Kasumi-1 (cell line): ENCODE results near the gene EWSR1.
"Not testable (repeated sequence)": the region's sequence is repeated elsewhere in the genome, so short reads cannot be mapped to it uniquely, and the experiment has no call there.

Source experiments
- DNase-seq, 2 experiments: peaks; one replicate each; lab custom pipeline; 2025; lab: John Stamatoyannopoulos, UW

Gene EWSR1

GRCh38 chr22:29337631-29338284 lies 69.7 kb downstream of the EWSR1 start:
- no peak for DNase-seq

- no peak for DNase-seq
Observed at GRCh38 chr22:29338398-29338797, 70.3 kb downstream of the EWSR1 start.

GRCh38 chr22:29339381-29340235 lies 71.5 kb downstream of the EWSR1 start:
- DNase-seq = no peak

- no peak for DNase-seq
Observed at GRCh38 chr22:29340566-29340965, 72.5 kb downstream of the EWSR1 start.

DNA sequence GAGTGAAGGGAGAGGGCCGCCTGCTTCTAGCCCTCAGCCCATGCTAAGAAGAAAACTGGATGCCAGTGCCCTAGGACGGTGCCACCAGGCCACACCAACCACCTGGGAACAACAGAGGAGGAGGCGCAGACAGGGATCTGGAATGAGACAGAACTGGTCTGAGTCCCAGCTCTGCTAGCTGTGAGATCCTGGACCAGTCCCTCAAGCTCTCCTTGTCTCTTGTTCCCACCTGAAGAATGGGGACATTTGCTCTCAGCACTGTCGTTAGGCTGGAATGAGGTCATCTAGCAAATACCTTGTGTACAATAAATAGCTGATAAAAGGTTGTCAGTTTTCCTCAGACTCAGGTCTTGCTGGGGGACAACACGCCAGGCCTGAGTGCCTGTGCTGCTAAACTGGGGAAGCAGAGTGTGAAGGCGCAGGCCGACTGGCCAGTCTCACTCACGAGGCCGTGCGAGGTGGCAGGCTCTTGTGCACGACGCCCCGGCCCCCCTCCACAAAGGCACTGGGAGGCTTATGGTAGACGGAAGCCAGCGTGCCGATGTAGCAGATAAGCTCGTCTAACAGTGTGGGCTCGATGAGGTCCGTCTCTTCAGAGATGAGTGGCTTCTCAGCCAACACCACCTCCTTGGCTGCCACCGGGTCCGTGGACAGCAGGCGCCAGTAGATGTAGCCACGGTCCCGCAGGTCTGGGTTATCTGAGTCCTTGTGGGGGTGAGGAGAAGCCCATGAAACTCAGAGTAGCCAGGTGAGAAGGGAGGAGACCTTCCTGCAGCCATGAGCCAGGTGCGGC lies 73.2 kb downstream of the EWSR1 start:
- no peak for DNase-seq

GRCh38 chr22:29341849-29342127 lies 73.7 kb downstream of the EWSR1 start:
- no peak for DNase-seq

GRCh38 chr22:29342177-29342576 lies 74.1 kb downstream of the EWSR1 start:
- DNase-seq = peak; percentile 44 to 46

GRCh38 chr22:29342577-29343312 lies 74.7 kb downstream of the EWSR1 start:
- DNase-seq = no peak

DNA sequence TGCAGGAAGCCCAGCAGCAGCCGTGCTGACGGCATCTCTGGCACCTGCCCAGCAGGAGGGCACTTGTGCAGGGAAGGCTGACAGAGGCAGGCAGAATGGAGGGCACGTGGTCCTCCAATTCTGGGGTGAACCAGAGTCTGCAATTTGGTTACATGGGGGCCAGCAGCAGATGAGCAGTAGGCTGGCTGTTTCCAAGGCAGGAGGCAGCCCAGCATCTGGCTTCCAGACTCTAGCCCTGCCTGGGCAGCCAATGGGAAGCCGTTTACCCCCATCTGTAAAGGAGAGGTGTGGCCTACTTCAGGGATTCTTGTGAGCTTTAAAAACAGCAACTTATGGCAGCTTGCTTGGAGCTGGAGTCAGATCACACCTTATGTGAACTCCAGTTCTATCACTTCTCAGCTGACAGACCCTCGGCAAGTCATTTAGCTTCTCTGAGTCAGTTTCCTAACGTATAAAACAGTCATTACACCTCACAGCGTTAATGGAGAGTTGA lies 75.3 kb downstream of the EWSR1 start:
- no peak for DNase-seq

GRCh38 chr22:29344137-29344536 lies 76.1 kb downstream of the EWSR1 start:
- no peak for DNase-seq

- not testable (repeated sequence) for DNase-seq
Observed at GRCh38 chr22:29344889-29345288, 76.8 kb downstream of the EWSR1 start.

DNA sequence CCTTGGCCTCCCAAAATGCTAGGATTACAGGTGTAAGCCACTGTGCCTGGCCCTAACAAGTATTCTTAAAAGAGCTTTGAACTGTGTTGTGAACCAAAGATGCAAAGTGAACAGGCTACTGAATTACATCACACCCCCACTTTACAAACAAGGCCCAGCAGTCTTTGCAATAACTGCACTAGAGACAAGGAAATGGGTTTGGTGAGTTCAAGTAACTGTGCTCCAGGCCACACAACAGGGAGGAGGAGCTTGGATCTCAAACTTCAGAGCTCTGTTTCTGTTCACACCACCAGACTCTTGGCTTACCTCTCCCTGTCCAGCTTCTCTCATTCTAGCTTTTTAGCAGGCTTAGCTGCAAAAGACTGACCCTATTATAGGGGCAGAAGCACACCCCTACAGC lies 77.9 kb downstream of the EWSR1 start:
- no peak for DNase-seq

- DNase-seq = no peak
Observed at GRCh38 chr22:29346659-29347058, 78.6 kb downstream of the EWSR1 start.

DNA sequence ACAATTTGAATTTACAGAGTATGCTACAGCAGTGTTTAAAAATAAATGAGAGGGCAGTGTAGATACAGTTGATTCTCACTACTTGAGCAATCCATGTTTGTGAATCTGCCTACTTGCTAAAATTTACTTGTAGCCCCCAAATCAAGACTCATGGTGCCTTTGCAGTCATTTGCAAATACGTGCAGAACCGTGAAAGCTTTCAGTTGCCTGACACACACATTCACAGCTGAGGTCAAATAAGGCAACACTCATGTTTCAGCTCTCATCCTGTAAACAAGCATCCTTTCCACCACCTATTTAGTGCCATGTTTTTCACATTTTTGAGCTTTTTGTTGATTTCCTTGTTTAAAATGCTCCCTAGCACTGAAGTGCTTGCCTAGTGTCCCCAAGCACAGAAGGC lies 80.0 kb downstream of the EWSR1 start:
- no peak for DNase-seq

DNA sequence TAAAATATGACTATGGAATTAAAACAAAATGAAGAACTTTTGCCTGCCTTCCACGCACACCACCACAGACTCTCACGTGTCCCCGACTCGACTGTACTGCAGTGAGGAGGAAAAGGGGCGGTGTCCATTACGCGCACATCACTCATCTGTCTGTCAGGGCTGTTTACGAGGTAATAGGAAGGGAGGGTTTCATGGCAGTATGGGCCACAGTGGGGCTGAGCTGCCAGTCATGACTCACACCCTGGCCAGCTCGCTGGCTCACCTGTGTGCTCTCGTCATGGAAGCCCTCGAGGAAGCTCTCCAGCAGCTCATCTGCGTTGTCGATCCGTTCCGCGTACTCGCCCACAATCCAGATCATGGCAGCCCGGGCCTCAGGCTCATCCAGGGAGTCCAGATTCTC lies 80.9 kb downstream of the EWSR1 start:
- no peak for DNase-seq
